NCI-H748 treated with DMSO at 0.1 percent for 48 hours (cell line): ENCODE data around the gene VPS16.

Source experiments
- DNase-seq: peaks from one replicate; lab custom pipeline; 2025; lab: John Stamatoyannopoulos, UW

VPS16 gene

DNA sequence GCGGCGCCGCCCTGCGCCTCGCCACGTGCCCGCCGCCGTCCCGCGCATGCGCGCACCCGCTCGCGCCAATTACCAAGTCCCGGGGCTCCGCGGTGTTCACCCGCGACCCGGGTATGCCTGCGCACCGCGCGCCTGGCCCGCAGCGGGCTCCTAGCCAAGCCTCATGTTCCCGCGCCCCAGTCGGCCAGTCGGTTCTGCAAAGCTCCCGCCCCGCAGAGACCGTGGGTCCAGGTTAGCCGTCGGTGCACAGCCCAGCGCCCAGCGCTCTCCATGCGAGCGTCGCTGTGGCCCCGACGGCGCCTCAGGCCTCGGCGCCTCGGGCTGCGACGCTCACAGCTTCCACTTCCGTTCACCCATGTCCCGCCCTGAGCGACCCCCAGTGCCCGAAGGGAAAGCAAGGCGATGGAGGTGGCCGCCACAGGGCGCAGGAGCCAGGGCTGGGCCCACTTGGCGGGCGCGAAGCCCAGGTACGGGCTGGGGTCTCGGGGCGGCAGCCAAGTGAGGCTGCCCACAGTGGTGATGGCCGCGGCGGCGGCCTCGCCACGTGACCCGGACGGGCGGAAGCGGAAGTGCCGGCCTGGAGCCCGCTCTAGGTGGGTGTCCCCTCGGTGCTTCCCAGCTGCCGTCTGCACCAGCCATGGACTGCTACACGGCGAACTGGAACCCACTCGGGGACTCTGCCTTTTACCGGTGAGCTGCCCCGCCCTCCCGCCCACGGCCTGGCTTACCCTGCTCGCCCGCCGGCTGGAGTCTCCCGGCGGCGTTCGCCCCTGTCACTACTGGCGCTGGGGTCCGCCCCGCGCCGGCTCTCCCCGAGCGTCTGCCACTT is at the start of gene VPS16, which contains the start of gene PCED1A:
VPS16 (plus strand) TSS at position 608 of the 829 bp plus-strand sequence; CDS start at position 638, 30 bp downstream.
PCED1A (minus strand) TSS at position 518 of the 829 bp plus-strand sequence. CDS start 743 bp downstream, outside the sequence.
- DNase-seq = peak; percentile 83

DNA sequence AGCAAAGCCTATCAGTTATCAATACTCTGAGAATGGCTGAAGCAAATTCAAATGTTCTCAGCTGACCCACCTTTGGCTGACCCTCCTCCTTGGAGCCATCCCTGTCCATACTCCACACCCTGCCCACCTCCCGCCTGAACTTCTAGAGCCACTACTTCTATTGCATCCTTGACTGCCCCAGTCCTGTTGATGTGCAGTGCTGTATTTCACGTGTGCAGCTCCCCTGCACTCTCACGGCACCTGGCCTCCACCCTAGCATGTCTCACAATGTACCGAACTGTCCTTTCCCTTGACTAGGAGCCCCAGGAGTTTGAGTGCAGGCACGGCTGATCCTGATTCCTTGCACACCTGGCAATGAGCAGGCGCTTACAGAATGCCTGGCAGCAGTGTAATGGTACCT is 47.1 kb upstream of the VPS16 start:
- no peak for DNase-seq

DNA sequence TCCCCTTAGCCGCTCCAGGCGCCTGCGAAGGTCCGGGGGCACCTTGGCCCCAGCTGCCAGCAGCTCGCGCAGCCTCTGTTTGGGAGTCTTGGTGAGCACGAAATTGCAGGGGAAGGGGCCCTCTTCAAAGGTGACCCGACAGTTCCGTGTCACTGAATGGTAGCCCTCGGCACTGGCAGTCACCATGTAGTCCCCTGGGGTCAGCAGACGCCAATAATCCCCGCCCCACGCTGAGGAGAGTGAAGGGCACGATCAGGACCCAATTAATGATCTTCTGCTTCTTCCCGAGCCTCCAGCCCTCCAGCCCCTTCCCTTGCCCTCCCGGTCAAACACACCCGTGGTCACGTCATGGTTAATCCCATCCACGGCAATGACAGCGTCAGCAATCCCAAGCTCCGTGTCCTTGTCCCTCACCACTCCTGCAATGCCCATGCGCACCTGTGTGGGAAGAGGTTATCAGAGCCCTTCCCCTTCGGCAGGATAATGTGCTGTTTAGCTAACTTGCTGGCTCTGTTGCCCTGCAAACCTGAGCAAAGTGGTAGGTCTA is 46.3 kb upstream of the VPS16 start:
- no peak for DNase-seq

DNA sequence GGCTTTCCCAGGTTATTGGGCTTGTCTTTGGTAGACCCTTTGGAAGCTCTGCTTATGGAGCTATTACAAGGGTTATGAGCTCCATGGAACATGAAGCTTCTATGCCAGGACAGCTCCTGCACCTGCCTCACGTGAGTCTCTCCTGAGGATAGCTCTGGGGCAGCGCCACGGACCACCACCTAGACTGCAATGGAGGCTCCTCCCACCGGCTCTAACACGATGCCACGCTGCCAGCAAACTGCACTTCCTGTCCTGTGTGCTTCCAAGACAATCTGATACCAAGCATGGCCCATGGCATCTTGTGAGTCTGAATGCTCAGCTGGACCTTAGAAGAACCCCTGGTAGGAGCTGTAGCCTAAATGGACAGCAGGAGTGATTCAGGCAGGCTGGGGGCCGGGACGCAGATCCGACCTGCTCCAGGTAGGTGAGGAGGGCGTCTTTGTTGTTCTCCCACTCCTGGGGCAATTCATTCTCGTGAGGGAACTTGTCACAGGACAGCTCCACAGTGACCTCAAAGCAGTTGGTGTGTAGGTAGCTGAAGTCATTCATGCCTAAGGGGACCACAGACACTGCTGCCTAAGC is 45.6 kb upstream of the VPS16 start:
- no peak for DNase-seq

GRCh38 chr20:2795451-2795850 is 45.1 kb upstream of the VPS16 start:
- DNase-seq = no peak

DNA sequence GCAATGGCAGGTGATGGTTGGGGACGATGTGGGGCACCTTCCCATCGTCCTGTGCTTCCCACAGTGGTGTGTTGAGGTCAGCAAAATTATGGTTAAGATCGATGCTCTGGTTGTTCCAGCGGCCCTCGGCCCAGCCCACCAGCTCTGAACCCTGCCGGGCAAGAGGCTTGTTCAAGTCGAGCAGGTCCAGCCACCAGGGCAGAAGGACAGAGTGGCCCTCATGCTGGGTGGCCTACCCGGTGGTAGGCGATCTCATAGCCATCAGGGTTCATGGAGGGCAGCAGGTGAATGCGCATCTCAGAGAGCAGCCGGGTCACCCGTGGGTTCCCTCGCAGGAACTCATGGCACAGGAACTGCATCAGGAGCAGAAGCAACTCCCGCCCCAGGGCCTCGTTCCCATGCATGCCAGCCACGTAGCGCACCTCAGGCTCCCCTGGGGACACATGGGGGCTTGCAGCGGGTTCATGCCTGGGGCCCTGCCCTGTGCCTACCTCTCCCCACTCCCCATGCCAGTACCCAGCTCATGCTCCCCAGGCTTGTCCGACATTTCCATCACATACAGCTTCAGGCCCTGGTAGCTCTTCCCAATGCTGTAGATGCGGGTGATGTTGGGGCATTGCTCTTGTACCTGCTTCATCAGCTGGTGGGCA is 44.4 kb upstream of the VPS16 start:
- no peak for DNase-seq

- no peak for DNase-seq
Measured at GRCh38 chr20:2797136-2797983, 43.2 kb upstream of the VPS16 start.

GRCh38 chr20:2798095-2798805 is 42.3 kb upstream of the VPS16 start:
- DNase-seq = no peak

- no peak for DNase-seq
Measured at GRCh38 chr20:2798814-2799213, 41.7 kb upstream of the VPS16 start.

DNA sequence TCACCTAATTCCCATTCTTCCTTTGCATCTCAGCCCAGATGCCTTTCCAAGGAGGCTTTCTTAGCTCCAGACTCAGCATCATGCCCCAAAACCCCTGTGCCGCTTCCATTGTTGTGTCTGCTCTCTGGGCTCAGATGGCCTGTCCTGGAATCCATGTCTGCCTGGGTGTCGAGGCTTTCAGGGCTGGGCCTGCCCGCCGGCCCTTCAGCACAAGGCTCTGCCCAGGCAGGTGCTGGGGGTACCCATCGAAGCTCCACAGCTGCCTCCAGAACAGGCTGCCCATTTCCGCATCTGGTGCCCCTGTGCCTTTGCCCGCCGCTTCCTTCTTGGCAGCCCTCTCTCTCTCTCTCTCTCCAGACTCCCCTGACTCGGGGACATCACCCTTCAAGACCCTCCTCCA is 41.3 kb upstream of the VPS16 start:
- no peak for DNase-seq

DNA sequence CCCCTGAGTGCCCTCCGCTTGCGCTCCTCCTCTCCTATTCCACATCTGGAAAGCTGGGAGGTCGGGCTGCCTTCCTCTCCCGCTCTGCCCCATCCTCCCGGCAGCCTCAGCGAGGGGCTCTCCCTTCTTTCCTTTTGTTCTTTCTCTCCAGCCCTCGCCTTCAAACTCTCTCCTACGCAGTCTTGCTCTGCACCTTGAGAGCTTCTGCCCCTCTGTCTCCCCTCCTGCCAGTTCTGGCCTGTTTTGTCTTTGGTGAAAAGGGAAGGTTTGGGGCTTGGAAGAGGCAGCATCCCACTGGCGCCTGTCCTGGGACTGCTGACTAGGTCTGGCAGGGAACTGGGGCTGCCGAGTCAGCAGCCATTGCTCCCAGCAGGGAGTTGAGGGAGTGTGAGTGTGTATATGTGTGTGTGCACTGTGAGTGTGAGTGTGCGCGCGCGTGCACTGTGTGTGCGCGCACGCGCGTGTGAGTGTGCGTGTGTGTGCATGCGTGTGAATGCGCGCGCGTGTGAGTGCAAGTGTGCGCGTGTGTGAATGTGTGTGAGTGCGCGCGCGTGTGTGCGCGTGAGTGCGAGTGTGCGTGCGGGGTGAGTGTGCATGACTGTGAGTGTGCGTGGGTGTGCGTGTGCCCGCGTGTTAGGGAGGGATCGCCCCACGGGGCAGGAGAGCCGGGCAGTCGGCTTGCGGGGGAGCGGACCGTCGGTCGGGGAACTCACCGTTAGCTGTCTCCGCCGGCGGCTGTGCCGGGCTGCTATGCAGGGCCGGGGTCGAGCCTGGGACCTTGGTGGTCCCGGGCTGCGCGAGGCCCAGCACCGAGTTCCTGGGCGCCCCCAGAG is 40.6 kb upstream of the VPS16 start:
- DNase-seq = no peak

DNA sequence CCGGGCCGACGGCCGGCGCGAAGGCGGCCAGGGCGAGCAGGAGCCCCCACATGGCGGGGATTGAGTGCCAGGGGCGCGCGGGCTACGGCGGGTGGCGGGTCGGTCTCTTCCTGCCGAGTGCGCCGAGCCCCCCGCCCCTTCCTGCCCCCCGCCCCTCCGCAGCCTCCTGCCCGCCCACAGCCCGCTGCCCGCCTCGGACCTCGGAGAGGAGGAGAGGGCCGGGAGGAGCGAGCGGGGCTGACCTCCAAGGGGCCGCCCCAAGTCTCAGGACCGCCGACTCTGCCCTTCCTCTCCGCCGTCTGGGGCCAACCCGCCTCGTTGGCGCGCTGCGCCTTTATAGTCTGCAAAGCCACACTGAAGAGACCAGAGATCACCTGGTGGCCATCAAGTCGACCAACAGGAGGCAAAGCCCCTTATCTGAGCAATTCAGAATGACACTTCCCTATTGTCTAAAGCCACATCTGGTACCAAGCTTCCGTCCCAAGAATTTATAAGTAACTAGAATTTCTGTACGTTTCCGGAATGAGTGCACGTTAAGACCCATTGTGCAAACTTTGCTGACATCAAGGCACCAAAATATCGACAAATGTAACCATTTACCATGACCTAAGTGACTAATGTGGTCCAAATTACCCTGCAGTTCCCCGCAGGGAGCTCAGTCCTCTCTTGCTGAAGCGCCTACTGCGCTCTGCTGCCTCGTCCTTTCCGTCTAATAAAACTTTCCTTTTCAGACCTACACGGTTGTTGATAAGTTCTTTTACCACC is 39.8 kb upstream of the VPS16 start, which contains the start of gene CPXM1:
CPXM1 (minus strand) TSS at position 107 of the 765 bp plus-strand sequence; CDS start at position 52, 55 bp downstream.
- DNase-seq = peak; percentile 45

DNA sequence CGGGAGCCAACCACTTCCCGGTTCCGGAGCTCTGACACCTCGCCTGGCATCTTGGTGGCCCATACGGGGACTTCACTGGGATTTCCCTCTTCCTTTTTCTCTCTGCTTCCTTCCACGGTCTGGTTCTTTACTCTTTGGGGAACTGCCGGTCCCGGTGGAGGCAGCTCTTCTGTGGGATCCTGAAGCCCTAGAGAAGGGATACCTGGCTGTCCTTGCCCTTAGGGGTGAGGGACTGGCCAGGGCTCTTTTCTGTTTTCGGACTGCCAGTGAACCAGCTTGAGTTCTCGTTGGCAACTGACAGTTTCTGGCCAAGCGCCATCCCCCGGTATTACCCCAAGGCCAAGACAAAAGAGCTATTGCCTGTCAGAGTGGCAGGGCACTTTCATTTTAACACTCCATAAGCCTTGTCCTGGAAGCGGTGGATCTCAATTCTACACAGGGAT is 39.2 kb upstream of the VPS16 start:
- DNase-seq = no peak

DNA sequence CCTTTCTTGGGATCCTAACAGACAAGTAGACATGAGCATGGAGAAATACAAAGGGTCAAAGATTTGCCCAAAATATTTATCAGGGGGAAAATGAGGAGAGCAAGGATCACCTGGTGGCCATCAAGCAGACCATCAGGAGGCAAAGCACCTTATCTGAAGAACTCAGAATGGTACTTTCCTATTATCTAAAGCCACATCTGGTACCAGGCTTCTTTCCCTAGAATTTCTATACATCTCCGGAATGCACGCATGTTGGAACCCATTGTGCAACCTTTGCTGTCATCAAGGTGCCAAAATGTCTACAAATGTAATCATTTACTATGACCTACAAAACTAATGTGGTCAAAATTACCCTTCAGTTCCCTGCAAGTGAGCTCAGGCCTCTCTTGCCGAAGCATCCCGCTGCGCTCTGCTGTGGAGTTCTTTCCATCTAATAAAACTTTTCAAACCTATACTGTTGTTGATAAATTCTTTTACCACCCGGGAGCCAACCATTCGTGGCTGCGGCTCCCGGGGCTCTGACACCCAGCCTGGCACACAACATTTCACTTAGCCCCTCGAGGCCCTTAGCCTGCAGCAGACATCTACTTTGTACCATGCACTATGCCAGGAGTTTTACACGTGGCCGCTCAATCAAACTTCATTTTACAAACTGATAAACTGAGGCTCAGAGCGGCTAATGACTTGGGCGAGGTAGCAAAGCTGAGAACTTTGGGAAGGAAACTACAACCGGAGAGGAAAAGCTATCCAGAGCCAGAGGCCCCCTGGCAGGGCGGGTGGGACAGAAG is 36.3 kb upstream of the VPS16 start:
- DNase-seq = no peak

DNA sequence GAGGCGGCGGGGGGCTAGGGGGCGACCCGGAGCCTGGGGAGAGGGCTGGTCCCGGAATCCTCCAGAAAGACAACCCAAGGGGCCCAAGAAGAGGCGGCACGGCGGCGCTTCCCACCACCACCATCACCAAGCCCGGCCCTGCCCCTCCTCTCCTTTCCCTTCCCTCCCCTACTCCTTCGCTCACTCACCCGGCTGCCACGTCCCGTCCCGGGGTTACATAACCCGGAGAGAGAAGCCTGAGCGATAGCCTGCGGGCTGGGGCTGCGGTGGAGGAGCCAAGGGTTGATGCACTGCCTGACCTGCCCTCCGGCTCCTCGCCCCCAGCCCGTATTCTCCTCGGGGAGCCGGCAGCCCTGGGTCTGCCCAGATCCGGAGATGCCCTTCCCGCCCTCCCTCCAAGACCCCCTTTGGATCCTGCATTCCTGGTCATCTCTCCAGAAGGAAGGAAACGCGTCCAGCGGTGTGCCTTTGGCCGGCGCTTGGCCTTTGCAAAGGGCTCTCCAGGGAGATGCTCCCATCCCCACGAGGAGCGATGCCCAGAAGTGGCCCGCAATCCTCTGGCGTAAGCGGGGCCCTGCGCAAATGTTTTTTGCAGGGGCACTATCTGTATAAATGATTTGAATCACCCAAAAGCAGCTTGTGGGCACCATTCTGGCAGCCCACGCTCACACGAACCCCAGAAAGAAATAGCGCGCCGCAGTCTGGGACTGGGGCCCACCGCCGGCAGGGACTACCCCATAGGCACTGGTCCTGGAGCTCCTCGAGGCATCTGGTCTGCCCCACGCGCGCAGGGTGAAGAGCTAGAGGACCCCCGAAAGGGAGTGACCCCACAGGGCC is 35.5 kb upstream of the VPS16 start:
- DNase-seq = no peak

DNA sequence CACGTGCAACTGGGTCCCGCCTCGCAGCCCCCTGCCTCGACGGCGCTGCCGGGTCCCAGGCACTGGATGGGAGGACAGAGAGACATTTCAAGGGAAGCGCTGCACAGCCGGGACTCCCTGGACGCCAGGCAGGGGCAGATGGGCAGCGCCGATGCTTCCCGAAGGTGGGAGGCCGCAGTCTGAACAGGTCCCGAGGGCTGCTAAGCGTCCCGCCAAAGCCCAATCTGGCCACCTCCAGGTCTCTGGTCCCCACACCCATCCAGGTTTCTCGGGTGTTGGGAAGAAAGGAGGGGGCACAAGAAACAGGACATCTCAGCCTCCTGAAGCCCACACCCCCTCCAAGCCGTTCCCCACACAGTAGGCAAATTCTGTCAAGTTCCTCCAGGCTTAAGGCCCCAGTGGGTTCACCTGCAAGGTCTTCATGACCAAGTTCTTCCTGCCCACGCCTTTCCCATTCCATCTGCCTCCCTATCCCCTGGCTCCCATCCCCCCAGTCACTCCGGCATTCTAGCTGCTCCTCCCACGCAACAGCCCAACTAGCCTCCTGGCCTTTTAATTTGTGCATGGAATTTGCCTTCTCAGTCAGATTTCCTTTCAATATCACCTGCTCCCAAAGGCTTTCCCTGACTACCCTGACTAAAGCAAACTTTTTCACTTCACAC is 34.7 kb upstream of the VPS16 start:
- DNase-seq = no peak

- no peak for DNase-seq
Measured at GRCh38 chr20:2806351-2806701, 34.2 kb upstream of the VPS16 start.
